GM19099 (cell line): Measurements from ENCODE around the gene REEP3.

Experiments used
- POLR2A ChIP-seq: IDR thresholded peaks from 3 replicates; pipeline ENCODE4 v1.6.1; 2011; ENCODE audit warnings: low read depth; ENCODE audit not compliant: insufficient read length; ENCODE audit errors: extremely low read depth

Gene REEP3

GRCh38 chr10:63520500-63521415 lies at the start of gene REEP3:
TSS of gene REEP3 (plus strand) at chr10:63521401. CDS start at chr10:63521546, 145 bp downstream.
- peak; percentile 50 for TF ChIP-seq POLR2A

DNA sequence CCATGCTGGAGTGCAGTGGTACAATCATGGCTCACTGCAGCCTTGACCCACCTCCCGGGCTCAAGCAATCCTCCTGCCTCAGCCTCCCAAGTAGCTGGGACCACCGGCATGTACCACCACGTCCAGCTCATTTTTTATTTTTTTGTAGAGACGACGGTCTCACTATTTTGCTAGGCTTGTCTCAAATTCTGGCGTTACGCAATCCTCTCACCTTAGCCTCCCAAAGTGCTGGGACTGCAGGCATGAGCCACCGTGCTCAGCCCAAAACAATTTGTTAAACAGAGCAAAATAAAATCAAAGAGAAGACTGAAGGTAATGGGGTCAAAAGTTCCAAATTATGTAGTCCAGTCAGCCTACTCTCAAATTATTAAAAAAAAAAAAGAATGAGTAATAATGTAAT lies 46.7 kb upstream of the REEP3 start:
- TF ChIP-seq POLR2A = no peak

DNA sequence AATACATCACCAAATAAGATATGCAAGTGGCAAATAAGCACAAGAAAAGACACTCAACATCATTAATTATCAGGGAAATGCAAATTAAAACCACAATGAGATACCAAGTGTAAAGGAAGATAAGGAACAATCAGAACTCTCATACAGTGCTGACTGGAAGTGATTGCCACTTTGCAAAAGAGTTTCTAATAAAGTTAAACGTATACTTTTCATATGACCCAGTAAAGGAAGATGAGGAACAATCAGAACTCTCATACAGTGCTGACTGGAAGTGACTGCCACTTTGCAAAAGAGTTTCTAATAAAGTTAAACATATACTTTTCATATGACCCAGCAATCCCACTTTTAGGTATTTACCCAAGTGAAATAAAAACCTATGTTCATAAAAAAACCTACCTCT lies 43.3 kb upstream of the REEP3 start:
- TF ChIP-seq POLR2A = no peak

DNA sequence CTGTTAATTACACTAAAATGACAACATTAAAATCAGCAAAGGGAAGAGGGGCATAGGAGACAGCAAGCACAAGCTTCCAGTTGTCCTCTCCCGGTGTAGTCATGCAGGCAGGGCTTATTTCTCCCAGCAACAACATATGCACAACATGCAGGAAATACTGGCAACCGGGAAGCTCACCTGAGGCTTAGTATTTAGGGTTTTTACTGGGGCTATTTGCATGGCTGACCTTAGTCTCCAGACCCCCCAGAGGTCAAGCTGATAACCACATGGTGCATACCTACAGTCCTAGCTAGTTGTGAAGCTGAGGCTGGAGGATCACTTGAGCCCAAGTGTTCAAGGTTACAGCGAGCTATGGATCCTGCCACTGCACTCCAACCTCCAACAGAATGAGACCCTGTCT lies 42.6 kb upstream of the REEP3 start:
- TF ChIP-seq POLR2A = no peak

GRCh38 chr10:63480237-63480636 lies 41.0 kb upstream of the REEP3 start:
- no peak for TF ChIP-seq POLR2A

DNA sequence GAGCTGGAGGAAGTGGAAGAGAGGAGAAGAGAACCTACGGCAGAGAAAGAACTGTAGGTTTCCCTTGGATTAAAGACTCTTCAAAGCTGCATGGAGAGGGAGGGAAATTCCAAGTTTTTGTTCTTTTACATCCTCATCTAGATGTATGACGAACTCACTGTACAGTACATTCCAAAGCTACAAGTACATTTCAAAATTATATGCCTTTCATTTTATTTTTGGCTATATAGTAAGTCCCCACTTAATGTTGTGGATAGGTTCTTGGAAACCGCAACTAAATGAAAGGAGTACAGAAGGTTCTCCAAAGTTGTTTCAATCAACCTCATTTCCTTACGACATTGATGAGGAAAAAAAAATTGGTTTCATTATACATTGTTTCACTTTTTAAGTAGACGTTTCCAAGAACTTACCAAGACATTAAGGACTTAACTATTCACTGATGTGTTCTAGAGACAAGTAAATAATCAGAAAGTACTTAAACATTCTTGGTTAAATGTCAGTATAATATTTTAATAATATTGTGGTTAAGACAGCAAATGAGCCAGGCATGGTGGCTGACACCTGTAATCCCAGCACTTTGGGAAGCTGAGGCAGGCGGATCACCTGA lies 39.3 kb upstream of the REEP3 start:
- TF ChIP-seq POLR2A = no peak

DNA sequence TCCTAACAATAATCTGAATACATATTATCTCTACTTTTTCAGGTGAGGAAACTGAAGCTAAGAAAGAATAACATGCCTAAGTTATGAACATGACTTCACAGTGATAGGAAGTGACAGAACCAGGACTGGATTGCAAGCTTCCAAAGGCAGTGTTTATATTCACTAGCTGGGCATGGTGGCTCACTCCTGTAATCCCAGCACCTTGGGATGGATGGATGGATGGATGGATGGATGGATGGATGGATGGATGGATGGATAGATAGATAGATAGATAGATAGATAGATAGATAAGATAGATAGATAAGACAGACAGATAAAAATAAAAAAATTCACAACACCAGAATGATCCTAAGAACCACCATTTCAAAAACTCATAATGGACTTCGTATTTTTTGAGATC lies 37.2 kb upstream of the REEP3 start:
- TF ChIP-seq POLR2A = no peak

DNA sequence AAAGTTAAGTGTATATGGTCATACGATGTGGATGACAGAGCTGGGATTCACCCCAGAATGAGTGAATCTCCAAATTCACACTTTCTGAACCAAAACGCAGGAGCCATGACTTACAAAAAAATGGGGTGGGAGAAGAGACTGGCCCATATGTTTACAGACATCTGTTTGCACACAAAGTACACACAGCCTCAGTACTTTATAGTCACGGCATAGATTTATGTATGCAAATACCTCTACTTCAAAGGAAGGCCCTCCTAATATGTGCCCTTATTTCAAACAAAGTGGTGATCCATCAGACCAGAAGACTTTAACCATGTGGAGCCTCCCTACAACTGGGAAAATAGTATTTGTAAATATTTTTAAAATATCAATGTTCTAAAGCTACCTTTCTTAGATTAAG lies 33.2 kb upstream of the REEP3 start:
- TF ChIP-seq POLR2A = no peak

DNA sequence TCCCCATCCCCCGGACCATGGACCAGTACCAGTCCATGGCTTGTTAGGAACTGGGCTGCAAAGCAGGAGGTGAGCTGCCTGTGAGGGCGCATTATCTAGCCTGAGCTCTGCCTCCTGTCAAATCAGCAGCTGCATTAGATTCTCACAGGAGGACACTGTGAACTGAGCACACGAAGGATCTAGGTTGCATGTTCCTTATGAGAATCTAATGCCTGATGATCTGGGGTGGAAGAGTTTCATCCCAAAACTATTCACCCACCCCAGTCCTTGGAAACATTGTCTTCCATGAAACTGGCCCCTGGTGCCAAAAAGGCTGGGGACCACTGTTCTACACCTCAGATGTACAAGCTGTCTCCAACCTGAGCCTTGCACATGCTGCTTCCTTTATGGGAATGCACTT lies 31.4 kb upstream of the REEP3 start:
- no peak for TF ChIP-seq POLR2A

GRCh38 chr10:63491588-63492316 lies 29.4 kb upstream of the REEP3 start:
- TF ChIP-seq POLR2A = no peak

GRCh38 chr10:63493004-63493403 lies 28.2 kb upstream of the REEP3 start:
- no peak for TF ChIP-seq POLR2A

- no peak for TF ChIP-seq POLR2A
Measured at GRCh38 chr10:63494951-63495350, 26.2 kb upstream of the REEP3 start.

GRCh38 chr10:63496561-63496960 lies 24.6 kb upstream of the REEP3 start:
- no peak for TF ChIP-seq POLR2A

DNA sequence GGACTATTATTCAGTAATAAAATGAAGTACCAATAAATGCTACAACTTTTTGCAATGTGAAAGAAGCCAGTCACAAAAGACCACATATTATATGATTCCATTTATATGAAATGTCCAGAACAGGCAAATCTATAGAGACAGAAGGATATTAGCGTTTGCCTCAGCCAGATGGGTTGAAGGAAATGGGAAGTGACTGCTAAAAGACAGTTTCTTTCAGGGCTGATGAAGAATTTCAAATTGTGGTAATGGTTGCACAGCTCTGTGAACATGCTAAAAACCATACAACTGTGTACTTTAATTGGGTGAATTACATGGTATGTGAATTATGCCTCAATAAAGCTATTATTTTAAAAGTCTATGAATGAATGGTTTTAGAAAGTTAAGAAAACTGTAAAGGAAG lies 23.9 kb upstream of the REEP3 start:
- TF ChIP-seq POLR2A = no peak

- no peak for TF ChIP-seq POLR2A
Measured at GRCh38 chr10:63498665-63499064, 22.5 kb upstream of the REEP3 start.

DNA sequence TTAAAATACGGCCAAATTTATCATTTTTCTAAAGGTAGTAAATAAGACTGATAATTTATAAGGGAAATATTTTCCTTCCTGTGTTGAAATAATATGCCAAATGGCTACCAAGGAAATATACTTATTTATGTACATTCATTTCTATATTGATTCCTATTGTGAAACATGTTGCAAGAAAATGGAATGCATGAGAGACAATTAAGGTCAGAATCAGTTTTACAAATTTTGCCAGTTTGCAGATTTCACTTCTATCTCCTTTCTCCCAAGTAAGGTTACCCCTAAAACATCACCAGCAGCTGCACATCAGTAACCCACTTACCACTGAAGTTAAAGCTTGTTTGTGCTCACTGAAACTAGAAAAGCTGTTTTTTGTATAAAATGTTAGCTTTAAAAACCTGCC lies 19.2 kb upstream of the REEP3 start:
- TF ChIP-seq POLR2A = no peak

GRCh38 chr10:63502832-63503231 lies 18.4 kb upstream of the REEP3 start:
- TF ChIP-seq POLR2A = no peak

DNA sequence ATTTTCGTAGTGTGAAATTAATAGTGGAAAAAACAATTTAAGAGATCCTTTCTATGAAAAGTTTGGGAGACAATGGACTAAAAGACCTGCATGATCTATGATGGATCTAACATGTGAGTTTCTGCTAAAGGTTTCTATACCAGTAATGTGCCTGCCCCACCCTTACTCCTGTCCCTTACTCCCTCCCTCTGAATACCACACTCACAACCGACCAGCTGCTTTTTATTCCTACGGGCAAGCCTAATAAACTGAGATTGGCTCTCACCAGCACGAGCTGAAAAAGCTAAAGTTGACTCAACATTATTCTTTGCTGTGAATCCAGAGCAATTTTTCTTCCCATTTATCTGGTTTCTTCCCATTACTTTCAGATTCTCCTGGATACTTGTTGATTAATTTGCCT lies 17.8 kb upstream of the REEP3 start:
- no peak for TF ChIP-seq POLR2A
